Psoas muscle (tissue), 8 donors: ENCODE measurements around the gene RPS27A. TPM values are rescaled to one million over a fixed set of nuclear protein-coding genes. Genes with fewer than 3 reads are reported as not detected.

ENCODE experiments used
- ATAC-seq, 4 donors: fragments of 200-7000 bp; cut with Tn5 transposase; one replicate each; pipeline ENCODE4 v1.9.1; 2020; ENCODE audit warnings: moderate library complexity in 3 of 4, mild to moderate bottlenecking in 2 of 4
- DNase-seq, 2 donors: peaks; one replicate each; pipeline ENCODE4 v3.0.0-alpha.2; 2020
- H3K27ac ChIP-seq: fragments of 200-600 bp; one replicate; pipeline ENCODE4 v1.8.0; 2022
- H3K27me3 ChIP-seq, 3 donors: fragments of 200-600 bp in 1 of 3; one replicate each; pipeline versions ENCODE4 v1.6.1 to v1.8.0; 2013 to 2022; ENCODE audit warnings: low read length in 2 of 3, mild to moderate bottlenecking in 2 of 3, moderate library complexity in 1 of 3; ENCODE audit not compliant: insufficient read depth in 3 of 3
- H3K36me3 ChIP-seq, 2 donors: fragments of 200-600 bp in 1 of 2; one replicate each; pipeline versions ENCODE4 v1.6.1 to v1.8.0; 2013 to 2022; ENCODE audit warnings: low read depth in 1 of 2, mild to moderate bottlenecking in 1 of 2, moderate library complexity in 1 of 2; ENCODE audit not compliant: insufficient read depth in 1 of 2
- H3K4me1 ChIP-seq: fragments of 200-600 bp; one replicate; pipeline ENCODE4 v1.8.0; 2022
- H3K4me3 ChIP-seq: fragments of 200-600 bp; one replicate; pipeline ENCODE4 v1.8.0; 2022; ENCODE audit warnings: mild to moderate bottlenecking
- H3K9me3 ChIP-seq: fragments of 200-600 bp; one replicate; pipeline ENCODE4 v1.8.0; 2022
- CTCF ChIP-seq: fragments of 200-600 bp; IDR thresholded peaks from one replicate; pipeline ENCODE4 v1.8.0; 2022; ENCODE audit warnings: antibody characterized with exemption
- WGBS, 3 donors: extraction: QIAGEN DNeasy Blood & Tissue Kit; methylation state at CpG; one replicate each; pipeline versions ENCODE4 v1.1.6 to v1.1.7; 2013; 5-methylcytosine and 5-hydroxymethylcytosine counted together
- intact Hi-C, 2 donors: fragments of 100-400 bp; cut with DNase I; formaldehyde crosslinking; loops; one replicate each; pipeline versions ENCODE4 v1.11.0 to v1.14.2; 2022
- polyA plus RNA-seq, 3 donors: library from polyadenylated mRNA; stranded (reverse); fragments of 200-250 nt; gene quantifications; one replicate each; pipeline ENCODE4 v1.2.3, GENCODE V29; 2013
- total RNA-seq, 4 donors: library from RNA; stranded (reverse); fragmentation: NEBNext Ultra II Directional in 2 of 4; extraction: Animal tissue kit (Norgen Biotek cat#: 25700) in 2 of 4; gene quantifications; one replicate each; pipeline versions ENCODE4 v1.2.1 to v1.2.4, GENCODE V29; 2021 to 2023
- donor health status: healthy with polysubstance abuse.
- donor health status: DM: no; HTN: no; CAD: no; lungs with moderate emphysema.
- donor health status: Bipolar disorder and iron deficiency.
- donor health status: healthy.
- donor health status: DM: yes; HTN: yes; CAD: no.
- donor health status: DM: no; HTN: no; CAD: no.
- donor health status: DM: no; HTN: no; CAD: no.
- donor health status: DM: yes; HTN: yes; CAD: no.

Gene RPS27A
- total and polyA plus RNA-seq, 7 donors: 360 to 1,630 (median 487) TPM

DNA sequence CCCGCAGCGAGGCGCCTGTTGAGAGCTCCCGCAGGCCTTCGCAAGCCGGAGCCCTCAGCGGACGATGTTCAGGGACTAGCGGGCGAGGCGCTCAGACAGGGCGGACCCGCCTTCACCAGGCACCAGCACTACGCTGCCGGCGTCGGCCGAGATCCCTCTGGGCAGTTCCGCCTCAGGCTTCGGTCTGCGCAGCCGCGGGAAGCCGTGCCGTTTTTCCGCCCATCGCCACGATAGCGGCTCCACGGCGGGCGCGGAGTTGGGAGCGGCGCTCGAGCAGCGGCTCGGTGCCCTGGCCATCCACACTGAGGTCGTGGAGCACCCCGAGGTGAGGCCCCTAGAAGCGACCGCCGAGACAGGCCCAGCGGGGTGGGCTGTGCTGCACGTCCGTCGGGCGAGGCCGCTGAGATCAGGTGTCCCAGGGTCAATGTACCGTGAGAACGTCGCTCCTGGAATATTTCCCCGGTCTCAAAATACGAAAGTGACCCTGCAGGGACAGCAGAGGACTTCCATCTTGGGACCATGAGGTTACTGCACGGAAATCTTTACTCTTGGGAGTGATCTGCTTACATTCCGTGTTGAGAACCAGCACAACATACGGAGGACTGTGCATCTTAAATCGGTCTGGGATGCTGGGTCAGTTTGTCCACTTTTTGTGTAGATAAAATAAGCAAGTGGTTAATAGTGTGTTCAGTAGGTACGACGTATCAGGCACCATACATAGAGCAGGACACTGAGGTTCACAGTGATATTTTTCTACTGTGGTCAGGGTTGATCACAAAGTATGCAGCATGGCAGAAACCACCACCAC lies 49.8 kb downstream of the RPS27A start:
- ATAC-seq (peak; percentile 93 to 98 (median 96)), DNase-seq (peak; percentile 91 to 94)
- 1% methylated on average over 58 to 60 of the region's 60 CpGs for WGBS, 3 donors
- H3K36me3 ChIP-seq: no peaks in the 10 kb centered on the region
- H3K4me3 ChIP-seq: peak overlapping the region; percentile 75
- no peak for TF ChIP-seq CTCF
- H3K27me3 ChIP-seq: no peaks in the 10 kb centered on the region
- intact Hi-C loops: loop anchor here (5.0 to 10.0 kb wide), 2 partner anchors 132 to 135 kb away; partner anchors contain the start of gene CCDC88A (in 2 of the 2)
- no peaks in the 10 kb centered on the region for H3K9me3 ChIP-seq
- H3K27ac ChIP-seq: peak overlapping the region; percentile 88
- peaks cover 11% of the 10 kb centered on the region for H3K4me1 ChIP-seq

DNA sequence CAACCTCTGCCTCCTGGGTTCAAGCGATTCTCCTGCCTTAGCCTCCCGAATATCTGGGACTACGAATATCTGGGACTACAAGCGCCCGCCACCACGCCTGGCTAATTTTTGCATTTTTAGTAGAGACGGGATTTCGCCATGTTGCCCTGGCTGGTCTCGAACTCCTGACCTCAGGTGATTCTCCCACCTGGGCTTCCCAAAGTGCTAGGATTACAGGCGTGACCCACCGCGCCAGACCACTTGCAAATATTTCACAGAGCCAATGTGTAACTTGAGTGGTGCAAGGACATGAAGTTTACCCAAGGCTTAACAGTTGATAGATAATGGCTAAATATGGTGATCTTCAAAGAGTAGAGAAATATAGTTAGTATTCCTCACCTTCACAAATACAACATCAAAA lies 50.6 kb downstream of the RPS27A start:
- WGBS, 3 donors: 92 to 99% (median 96%) methylated on average over 12 of the region's 12 CpGs
- H3K9me3 ChIP-seq: no peaks in the 10 kb centered on the region
- no peak for TF ChIP-seq CTCF
- H3K27me3 ChIP-seq: no peaks in the 10 kb centered on the region
- H3K4me1 ChIP-seq: peaks cover 11% of the 10 kb centered on the region
- DNase-seq (no peak), ATAC-seq (no peak)
- H3K36me3 ChIP-seq: no peaks in the 10 kb centered on the region
- peak overlapping the region; percentile 88 for H3K27ac ChIP-seq
- H3K4me3 ChIP-seq: peak overlapping the region; percentile 75
- intact Hi-C loops: loop anchor here (5.0 to 10.0 kb wide), 2 partner anchors 132 to 134 kb away; partner anchors contain the start of gene CCDC88A (in 2 of the 2)

Other genes starting within 250 kb of the RPS27A start
- 100 to 1,000 TPM; 235 to 394 (median 302) TPM for gene RTN4, start 182.2 kb upstream of the RPS27A start, total RNA-seq
- gene RTN4, start 182.2 kb upstream of the RPS27A start, polyA plus RNA-seq: 100 to 1,000 TPM; 168 to 542 (median 289) TPM
- gene CLHC1, start 395 bp upstream of the RPS27A start, total RNA-seq: 1 to 10 TPM; 2.1 to 3.7 (median 2.8) TPM
- gene CLHC1, start 395 bp upstream of the RPS27A start, polyA plus RNA-seq: 1 to 10 TPM in 2 of 3 donors, under 1 TPM in 1; 0.47 to 6.8 (median 3.2) TPM
- 10 to 100 TPM; 33.8 to 47.7 (median 37.2) TPM for gene MTIF2, start 36.5 kb downstream of the RPS27A start, total RNA-seq
- 10 to 100 TPM; 31.8 to 64.6 (median 53.5) TPM for gene MTIF2, start 36.5 kb downstream of the RPS27A start, polyA plus RNA-seq
- gene CCDC88A, start 187.2 kb downstream of the RPS27A start, total RNA-seq: 10 to 100 TPM; 12.3 to 21.4 (median 16.8) TPM
- 1 to 10 TPM; 4.7 to 8.9 (median 5.6) TPM for gene CCDC88A, start 187.2 kb downstream of the RPS27A start, polyA plus RNA-seq